Activated CD4-positive, alpha-beta T cell treated with anti-CD3 and anti-CD28 coated beads, Interleukin-2, amount 50 U/mL, for 4 hours (primary cell): Measurements from ENCODE around the gene MACF1.

ENCODE experiments used
- DNase-seq, 2 experiments: peaks; one replicate each; pipeline ENCODE4 v3.0.0-alpha.2; 2020

MACF1 gene

DNA sequence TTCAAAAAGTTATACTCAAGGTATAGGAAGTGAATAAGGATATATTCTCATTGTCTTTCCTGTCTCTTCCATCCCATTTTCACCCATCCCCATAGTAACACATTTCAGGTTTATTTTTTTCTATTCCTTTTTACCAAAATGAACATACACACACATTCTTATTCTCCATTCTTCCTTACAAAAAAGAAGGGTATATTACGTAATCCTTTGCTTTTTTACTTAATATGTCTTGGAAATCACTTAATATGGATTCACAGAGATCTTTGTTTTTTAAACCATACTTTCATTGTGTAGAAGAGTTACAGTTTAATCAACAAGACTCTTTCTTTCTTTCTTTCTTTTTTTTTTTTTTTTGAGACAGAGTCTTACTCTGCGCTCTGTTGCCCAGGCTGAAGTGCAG lies 158.8 kb downstream of the MACF1 start:
- DNase-seq = no peak

DNA sequence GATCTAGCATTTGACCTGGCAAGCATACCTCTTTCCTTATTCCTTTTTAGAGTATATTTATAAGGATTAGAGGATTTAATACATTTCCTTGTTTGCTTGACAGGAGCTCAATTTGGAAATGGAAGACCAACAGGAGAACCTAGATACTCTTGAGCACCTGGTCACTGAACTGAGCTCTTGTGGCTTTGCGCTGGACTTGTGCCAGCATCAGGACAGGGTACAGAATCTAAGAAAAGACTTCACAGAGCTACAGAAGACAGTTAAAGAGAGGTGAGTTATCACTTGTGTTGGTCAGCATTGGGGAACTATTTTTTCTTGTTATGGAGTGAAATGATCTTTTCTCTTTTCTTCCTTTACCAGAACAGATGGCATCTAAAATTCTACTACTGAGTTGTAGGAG lies 163.6 kb downstream of the MACF1 start:
- no peak for DNase-seq

DNA sequence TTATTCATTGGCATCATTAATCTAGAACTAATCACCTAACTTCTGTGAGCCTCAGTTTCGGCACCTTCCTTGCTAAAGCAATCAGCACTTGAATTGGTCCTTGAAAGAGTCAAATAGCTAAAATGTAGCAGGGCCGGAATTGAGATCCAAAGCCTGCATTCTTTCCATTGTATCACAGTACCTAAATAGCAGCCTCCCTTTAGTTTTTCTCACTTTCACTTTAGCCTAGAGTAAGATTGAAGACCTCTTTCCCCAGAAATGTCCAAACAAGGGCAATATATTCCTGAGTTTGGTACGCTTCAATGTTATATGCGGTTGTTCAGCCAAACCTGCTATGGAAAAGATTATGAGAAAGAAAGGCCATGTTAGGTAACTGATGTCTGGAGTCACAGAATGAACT lies 165.1 kb downstream of the MACF1 start:
- DNase-seq = no peak

DNA sequence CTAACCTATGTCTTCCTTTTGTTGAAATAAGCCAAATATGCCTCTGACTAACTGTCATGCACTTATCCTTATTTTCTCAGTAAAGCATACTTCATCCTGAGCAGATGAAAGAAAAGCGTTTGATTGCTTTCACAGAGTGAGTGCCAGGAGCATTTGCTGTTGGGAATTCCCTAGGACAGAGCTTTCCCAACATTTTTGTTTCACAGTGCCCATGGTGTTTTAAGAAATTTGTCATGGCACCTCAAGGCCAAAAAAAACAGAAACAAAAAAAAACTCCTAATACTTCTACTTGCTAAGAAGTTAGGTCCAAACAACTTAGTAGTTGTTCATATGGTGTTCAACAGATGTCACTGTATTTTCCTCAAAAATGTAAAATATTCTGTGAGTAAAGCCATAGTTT lies 166.1 kb downstream of the MACF1 start:
- DNase-seq = no peak

DNA sequence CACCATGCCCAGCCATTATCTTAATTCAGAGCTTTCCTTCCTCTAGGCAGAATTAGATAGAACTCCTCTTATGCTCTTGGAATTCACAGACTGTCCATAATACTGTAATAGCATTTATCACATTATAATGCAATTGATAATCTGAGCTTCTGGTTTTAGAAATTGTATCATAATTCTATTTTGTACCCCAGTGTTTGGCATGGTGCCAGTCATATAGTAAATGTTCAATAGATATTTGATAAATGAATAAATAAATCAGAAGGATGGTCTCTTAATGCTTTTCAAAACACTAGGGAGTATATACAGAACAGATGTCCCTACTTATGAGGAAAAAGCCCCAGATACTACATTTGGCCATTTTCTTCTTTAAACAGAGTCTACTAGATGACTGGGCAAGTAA lies 167.6 kb downstream of the MACF1 start:
- DNase-seq = no peak

DNA sequence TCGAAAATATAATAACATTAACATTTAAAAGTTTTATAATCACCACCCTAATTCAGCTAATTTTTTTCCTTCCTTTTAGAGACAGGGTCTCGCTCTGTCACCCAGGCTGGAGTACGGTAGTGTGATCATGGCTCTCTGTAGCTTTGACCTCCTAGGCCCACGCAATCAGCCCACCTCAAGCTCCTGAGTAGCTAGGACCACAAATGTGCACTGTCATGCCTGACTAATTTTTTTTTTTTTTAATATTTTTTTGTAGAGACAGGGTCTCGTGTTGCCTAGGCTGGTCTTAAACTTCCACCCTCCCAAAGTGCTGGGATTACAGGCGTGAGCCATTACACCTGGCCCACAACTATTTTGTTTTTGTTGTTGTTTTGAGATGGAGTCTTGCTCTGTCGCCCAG lies 172.2 kb downstream of the MACF1 start:
- no peak for DNase-seq

DNA sequence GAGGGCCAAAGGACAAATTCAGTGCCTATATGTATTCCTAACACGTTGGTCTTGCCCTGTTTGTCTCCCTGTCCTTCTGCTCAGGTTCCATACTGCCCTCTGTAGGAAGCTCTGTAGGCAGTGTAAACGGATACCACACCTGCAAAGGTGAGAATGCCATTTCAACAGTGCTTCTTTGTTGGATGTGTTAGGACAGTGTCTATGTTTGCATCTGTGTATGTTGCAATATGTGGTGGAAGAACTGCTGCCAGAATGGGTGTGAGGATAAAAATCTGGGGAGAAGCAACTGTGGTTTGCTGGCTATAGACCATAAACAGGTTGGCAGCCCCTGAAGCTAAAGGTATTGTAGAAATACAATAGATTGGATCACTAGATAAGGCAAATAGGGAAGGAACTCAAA lies 173.9 kb downstream of the MACF1 start:
- DNase-seq = no peak

DNA sequence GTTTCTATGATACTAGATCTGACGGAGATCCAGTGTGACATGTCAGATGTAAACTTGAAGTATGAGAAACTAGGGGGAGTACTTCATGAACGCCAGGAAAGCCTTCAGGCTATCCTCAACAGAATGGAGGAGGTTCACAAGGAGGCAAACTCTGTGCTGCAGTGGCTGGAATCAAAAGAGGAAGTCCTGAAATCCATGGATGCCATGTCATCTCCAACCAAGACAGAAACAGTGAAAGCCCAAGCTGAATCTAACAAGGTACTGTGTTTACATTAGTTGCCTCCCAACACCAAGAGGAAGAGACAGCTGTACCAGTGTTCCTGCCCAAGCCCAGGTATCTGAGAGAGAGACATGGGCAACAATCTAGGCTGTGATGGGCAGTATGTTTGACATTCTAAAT lies 174.7 kb downstream of the MACF1 start:
- DNase-seq = no peak

DNA sequence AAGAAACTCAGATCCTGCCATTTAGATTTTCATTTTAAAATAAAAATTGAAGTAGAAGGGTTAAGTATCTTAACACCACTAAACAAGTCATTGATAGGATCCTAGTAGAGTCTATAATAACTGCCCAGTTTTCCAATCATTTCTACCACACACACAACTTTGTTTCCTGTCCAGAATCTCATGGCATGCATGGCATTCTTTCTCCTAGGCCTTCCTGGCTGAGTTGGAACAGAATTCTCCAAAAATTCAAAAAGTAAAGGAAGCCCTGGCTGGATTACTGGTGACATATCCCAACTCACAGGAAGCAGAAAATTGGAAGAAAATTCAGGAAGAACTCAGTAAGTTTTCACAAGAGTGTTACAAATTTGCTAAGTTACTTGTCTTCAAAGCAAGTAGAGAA lies 175.5 kb downstream of the MACF1 start:
- DNase-seq = no peak

DNA sequence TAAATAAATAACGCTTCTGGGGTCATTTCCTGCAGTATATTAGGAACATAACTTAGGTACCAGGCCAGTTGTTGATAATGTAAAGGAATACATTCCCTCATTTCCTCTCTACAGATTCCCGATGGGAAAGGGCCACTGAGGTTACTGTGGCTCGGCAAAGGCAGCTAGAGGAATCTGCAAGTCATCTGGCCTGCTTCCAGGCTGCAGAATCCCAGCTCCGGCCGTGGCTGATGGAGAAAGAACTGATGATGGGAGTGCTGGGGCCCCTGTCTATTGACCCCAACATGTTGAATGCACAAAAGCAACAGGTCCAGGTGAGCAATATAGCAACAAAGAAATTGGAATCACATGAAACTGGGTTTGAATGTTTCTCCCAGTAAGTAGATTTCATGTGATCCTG lies 177.3 kb downstream of the MACF1 start:
- no peak for DNase-seq

DNA sequence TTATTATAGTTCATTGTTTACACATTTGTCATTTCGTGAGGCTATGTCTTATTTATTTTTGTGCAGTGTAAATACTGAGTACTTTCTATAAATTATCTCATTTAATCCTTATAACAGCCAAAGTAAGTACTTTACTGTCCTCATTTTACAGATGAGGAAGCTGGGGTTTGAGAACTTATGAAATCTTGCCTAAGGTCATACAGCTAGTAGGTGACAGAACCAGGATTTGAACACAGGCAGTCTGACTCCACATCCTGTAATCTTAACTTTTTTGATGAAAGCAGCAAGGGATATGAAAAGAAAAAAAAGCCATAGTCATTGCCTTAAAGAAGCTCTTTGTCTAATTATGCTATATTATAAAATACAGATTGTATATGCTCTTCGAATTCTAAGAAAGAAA lies 179.8 kb downstream of the MACF1 start:
- no peak for DNase-seq

DNA sequence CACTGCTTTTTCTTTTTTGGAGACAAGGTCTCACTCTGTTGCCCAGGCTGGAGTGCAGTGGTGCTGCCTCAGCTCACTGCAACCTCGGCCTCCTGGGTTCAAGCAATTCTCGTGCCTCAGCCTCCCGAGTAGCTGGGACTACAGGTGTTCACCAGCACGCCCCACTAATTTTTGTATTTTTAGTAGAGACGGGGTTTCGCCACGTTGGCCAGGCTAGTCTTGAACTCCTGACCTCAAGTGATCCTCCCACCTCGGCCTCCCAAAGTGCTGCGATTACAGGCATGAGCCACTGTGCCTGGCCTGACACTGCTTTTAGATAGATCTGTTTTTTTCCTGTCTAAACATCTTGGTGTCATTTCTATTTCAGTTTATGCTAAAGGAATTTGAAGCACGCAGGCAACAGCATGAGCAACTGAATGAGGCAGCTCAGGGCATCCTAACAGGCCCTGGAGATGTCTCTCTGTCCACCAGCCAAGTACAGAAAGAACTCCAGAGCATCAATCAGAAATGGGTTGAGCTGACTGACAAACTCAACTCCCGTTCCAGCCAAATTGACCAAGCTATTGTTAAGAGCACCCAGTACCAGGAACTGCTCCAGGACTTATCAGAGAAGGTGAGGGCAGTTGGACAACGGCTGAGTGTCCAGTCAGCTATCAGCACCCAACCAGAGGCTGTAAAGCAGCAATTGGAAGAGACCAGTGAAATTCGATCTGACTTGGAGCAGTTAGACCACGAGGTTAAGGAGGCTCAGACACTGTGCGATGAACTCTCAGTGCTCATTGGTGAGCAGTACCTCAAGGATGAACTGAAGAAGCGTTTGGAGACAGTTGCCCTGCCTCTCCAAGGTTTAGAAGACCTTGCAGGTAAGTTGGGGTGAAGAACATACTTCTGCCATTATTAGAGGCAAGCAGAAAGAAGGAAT lies 180.8 kb downstream of the MACF1 start:
- DNase-seq = no peak

DNA sequence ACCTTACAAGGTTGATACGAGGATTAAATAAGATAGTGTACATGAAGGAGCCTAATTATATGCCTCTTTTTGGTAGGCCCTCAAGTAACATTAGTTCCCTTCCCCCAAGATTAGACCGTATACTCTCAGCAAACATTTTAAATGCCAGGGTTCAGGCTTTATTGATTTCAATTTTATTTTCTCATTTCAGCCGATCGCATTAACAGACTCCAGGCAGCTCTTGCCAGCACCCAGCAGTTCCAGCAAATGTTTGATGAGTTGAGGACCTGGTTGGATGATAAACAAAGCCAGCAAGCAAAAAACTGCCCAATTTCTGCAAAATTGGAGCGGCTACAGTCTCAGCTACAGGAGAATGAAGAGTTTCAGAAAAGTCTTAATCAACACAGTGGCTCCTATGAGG lies 182.5 kb downstream of the MACF1 start:
- DNase-seq = no peak

DNA sequence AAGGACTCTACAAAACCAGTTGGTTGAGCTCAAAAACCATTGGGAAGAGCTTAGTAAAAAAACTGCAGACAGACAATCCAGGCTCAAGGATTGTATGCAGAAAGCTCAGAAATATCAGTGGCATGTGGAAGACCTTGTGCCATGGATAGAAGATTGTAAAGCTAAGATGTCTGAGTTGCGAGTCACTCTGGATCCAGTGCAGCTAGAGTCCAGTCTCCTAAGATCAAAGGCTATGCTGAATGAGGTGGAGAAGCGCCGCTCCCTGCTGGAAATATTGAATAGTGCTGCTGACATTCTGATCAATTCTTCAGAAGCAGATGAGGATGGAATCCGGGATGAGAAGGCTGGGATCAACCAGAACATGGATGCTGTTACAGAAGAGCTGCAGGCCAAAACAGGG lies 183.0 kb downstream of the MACF1 start:
- DNase-seq = no peak

DNA sequence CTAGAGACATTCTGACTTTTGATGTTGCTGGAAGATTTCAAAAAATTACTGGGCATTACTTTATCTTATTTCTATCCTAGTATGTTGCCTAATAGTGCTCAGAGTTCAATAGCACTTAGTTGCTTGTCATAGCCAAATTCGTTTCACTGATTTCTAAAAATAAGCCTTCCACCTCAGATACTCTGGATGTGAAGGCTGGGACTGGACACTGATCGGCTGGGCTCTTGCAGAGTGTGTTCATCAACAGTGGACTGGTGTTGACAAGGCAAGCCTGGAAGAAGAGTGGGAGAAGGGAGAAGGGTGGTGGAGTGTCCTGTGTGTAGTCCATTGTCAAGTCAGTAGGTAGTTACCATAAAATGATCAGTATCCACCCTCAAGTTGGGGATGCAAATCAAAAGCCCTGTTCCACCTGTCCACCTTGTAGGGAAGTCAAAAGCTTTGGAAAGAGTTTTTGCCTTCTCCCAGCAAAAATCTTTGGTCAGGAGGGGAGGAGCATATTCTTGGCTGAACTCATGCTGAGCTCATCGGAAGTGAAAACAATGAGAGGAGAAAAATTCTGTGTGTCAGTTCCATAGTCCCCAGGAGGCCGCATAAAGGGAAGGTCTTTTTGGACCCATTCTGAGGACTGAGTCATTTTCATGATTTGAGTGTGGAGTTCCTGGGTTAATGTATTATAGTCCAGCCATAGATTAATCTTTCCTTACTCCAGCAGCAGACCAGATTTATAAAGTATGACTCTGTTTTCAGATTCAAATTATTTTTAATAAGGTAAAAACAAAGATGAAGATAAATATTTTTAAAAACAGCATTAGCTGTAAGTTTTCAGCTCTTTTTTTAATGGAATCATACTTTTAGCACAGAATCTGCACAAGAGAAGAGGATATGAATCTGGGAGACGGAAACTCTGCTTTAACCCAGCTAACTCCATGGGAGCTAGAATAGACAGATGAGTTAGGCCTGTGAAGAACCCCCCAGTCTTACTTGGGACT lies 187.5 kb downstream of the MACF1 start:
- no peak for DNase-seq

DNA sequence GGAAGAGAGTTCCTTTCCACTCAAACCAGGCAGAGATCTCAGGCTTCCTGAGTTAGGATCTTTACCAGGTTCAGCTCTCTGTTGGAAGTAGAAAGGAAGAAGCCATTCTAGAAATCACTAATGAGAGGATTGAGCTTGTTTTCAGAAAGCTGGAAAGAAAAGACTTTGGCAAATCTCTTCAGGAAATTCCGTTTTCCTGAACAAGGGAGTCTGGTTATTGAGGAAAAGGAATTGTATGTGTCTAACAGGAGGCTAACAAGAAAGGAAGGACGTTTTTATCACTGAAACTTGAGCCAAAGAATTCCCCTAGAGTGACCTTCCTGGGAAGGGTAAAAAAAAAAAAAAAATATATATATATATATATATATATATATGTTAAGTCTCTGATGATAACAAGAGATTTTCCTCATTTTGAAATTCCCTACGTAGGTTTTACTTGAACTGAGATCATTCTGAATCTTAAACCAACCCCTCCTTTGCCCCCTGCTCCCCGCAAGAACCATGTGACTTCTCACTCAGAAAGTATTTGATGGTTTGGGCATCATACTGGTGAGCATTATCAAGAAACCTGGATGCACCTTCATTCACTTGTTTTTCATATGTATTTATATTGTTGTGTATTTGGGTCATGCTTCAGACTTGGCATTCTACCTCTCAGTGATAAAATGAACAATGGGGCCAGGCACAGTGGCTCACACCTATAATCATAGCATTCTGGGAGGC lies 188.5 kb downstream of the MACF1 start:
- DNase-seq = no peak

DNA sequence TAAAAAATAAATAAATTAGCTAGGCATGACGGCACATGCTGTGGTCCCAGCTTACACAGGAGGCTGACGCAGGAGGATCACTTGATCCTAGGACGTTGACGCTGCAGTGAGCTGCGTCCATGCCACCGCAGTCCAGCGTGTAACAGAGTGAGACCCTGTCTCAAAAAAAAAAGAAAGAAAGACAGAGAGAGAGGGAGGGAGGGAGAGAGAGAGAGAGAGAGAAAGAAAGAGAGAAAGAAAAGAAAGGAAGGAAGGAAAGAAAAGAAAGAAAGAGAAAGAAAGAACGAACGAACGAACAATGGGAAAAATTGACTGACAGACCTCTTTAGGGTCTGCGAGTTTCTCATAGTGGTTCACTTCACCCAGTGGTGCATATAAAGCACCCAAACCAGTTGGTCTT lies 189.2 kb downstream of the MACF1 start:
- DNase-seq = no peak

DNA sequence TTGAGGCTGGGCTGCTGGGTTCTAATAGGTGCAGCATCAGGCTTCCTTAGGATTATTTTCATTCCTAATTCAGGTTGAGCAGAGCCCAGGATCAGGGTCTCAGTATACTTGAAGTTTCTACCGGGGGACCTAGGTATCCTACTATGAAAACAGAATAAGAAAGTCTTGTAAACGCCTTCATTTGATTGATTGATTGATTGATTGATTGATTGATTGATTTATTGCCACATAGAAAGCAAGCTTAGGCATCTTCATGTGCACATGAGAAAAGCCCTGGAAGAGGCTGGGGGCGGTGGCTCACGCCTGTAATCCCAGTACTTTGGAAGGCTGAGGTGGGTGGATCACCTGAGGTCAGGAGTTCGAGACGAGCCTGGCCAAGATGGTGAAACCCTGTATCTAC lies 189.6 kb downstream of the MACF1 start:
- no peak for DNase-seq

DNA sequence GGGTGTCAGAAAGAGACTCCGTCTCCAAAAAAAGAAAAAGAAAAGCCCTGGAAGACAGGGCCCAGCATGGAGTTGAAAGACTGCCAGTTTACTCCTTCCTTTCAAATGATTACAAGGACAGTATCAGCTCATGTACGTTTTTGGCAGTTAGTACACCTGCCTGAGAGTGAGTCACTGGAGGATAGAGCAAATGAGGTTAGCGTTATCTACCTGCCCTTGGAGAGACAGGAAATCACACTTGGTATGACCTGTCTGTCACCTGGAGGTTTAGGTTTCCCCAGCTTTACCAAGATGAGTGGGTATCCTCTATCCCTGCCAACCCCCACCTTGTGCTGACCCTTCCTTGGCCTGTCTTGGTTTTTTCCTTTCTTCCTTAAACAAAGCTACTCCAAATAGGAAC lies 190.1 kb downstream of the MACF1 start:
- DNase-seq = no peak

DNA sequence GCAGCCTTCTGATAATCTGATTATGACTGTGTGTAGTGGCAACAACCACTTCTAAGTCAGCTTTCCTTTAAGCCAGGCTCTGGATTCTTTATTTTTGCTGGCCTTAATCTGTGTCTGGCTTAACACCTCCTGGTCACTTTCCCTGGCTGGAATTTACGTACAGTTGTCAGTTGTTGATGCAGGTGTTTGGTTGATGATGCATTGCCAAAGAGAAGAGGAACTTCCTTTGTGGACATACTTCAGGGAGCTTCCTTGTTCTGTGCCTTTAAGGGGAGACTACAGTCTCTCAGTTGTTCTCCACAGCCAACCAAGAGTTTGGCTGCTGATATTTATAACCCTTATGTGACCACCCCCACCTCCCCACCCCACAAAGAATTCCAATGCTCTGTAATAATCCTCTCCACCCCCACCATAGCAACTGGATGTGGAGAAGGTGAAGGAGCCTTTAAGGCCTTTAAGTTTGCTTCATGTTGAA lies 190.9 kb downstream of the MACF1 start:
- no peak for DNase-seq

DNA sequence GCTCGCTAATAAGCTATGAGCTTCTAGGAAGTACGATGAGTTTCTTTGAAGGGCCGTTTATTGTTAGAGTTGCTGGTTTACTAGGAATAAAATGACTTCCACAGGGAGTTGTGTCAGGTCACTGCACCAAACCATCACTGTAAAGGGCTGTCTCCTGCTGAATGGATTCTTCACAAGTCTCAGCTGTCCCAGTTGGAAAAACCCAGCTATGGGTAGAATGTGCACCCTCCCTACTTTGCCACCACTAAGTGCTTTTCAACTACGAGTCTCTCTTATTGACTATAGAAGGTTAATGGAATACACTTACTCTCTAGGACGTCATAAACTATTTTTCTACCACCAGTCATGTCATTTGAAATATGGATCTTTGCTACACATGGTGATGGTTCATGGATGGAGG lies 192.2 kb downstream of the MACF1 start:
- no peak for DNase-seq

DNA sequence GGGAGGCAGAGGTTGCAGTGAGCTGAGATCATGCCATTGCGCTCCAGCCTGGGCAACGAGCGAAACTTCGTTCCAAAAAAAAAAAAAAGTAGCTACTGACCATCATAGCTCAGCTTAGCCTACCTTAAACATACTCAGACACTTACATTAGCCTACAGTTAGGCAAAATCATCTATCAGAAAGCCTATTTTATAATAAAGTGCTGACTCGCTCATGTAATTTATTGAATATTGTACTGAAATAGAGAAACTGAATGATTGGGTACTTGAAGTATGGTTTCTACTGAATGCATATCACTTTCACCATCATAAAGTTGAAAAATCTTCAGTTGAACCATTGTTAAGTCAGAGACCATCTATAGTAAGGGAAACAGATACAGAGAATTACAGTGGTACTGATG lies 193.0 kb downstream of the MACF1 start:
- no peak for DNase-seq
